Measurements from ENCODE around the gene JUP. TPM values are rescaled to one million over a fixed set of nuclear protein-coding genes. Genes with fewer than 3 reads are reported as not detected.

Gene JUP
- total RNA-seq, 2 donors from 2014 or later = 146 to 266 TPM

DNA sequence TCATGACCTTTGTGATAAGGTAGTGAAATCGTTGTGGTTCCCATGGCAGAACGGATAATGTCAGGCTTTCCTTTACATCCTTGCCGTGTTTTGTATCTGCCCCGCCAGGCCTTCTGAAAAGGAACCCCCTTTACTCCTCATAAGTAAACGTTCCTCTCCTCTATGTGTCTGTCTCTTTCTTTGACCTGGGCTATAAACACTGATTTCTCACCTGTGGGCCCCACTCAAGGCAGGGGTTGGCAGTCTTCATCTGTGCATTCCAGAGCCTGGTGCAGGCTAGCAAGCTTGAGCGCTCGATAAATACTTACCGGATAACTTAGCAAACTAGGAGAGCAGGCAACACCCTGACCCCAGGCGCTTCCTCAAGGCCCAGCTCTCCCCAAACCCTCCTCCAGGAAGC, 44.8 kb downstream of the JUP start:
- DNase-seq (ENCODE audit: low spot score) = no peak
- intact Hi-C loops (cut with DNase I) = no loop called here
- Histone ChIP-seq H3K27ac (no peak overlapping the region), H3K4me3 (no peak overlapping the region), H3K4me1 (replicated peaks) (no peaks in the 10 kb centered on the region), H3K36me3 (no peaks in the 10 kb centered on the region), H3K27me3 (replicated peaks; ENCODE audit: insufficient read depth) (no peaks in the 10 kb centered on the region), H3K9me3 (no peaks in the 10 kb centered on the region)
- TF ChIP-seq POLR2A (IDR thresholded peaks at IDR 0.05) (no peak), POLR2AphosphoS5 (IDR thresholded peaks at IDR 0.05) (no peak)
- TF ChIP-seq, protein P1, sequence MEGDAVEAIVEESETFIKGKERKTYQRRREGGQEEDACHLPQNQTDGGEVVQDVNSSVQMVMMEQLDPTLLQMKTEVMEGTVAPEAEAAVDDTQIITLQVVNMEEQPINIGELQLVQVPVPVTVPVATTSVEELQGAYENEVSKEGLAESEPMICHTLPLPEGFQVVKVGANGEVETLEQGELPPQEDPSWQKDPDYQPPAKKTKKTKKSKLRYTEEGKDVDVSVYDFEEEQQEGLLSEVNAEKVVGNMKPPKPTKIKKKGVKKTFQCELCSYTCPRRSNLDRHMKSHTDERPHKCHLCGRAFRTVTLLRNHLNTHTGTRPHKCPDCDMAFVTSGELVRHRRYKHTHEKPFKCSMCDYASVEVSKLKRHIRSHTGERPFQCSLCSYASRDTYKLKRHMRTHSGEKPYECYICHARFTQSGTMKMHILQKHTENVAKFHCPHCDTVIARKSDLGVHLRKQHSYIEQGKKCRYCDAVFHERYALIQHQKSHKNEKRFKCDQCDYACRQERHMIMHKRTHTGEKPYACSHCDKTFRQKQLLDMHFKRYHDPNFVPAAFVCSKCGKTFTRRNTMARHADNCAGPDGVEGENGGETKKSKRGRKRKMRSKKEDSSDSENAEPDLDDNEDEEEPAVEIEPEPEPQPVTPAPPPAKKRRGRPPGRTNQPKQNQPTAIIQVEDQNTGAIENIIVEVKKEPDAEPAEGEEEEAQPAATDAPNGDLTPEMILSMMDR (IDR thresholded peaks at IDR 0.05) = no peak
- 80% methylated on average over 9 of the region's 9 CpGs for WGBS

DNA sequence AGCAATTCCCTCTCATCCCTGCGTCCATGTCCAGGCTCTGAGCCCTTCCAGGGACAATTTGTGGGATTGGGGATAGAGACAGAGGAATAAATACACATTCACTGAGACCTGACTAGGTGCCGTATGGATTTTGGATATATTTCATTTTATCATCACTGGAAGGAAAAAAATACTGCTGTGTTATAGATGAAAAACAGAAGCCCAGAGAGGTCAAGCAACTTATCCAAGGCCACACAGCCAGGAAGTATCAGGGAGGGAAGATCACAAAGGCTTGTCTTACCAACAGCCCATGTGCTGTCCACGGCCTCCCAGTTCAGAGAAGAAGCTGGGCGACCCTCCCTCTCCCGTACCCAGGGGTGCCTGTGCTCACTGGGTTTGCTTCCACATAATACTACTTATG, 46.0 kb downstream of the JUP start:
- Histone ChIP-seq H3K27ac (no peak overlapping the region), H3K36me3 (no peaks in the 10 kb centered on the region), H3K4me3 (no peak overlapping the region), H3K27me3 (replicated peaks; ENCODE audit: insufficient read depth) (no peaks in the 10 kb centered on the region), H3K4me1 (replicated peaks) (no peaks in the 10 kb centered on the region), H3K9me3 (no peaks in the 10 kb centered on the region)
- no peak for DNase-seq (ENCODE audit: low spot score)
- TF ChIP-seq, protein P1 (IDR thresholded peaks at IDR 0.05) = no peak
- TF ChIP-seq POLR2A (IDR thresholded peaks at IDR 0.05) (no peak), POLR2AphosphoS5 (IDR thresholded peaks at IDR 0.05) (no peak)
- intact Hi-C loops (cut with DNase I) = no loop called here
- WGBS = 90% methylated on average over 5 of the region's 5 CpGs

DNA sequence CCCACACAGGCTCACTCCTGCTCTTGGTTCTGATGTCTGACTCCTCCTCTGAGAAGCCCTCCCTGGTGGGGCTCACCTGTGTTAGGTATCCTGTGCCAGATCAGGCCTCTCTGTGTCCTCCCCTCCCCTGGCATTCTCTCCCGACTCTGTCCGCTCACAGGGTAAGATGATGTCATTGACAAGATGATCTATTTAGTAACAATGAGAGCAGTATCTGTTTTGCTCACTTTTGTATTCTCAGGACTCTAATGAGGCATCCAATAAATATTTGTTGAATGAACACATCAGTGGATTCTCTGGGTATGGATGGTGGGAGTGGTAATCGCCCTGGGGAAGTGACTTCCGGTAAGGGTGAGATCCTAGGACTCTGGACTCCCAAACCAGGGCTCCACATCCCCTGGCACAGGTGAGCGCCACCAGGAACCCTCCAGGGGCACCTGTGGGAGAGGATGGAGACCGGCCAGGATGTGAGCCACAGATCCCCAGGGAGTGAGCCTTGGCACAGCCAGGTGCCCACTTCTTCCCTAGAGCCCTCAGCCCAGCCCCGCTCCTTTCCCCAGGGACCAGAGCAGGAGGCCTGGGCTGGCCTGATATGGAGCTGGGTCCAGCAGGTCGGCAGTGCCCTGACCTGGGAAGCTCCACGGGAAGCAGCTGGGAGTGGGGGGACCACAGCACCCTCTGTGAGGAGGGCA, 46.7 kb downstream of the JUP start:
- H3K4me3 ChIP-seq = no peak overlapping the region
- no peaks in the 10 kb centered on the region for H3K36me3 ChIP-seq
- TF ChIP-seq POLR2AphosphoS5 (IDR thresholded peaks at IDR 0.05) = no peak
- no peak for TF ChIP-seq POLR2A (IDR thresholded peaks at IDR 0.05)
- TF ChIP-seq, protein P1 (IDR thresholded peaks at IDR 0.05) = no peak
- intact Hi-C loops (cut with DNase I) = loop anchor here (10.0 kb wide), 1 partner anchor 145 kb away; no protein-coding TSS in a partner anchor
- no peaks in the 10 kb centered on the region for H3K4me1 ChIP-seq (replicated peaks)
- H3K27ac ChIP-seq = no peak overlapping the region
- DNase-seq (ENCODE audit: low spot score) = no peak
- 57% methylated on average over 9 of the region's 9 CpGs for WGBS
- no peaks in the 10 kb centered on the region for H3K27me3 ChIP-seq (replicated peaks; ENCODE audit: insufficient read depth)
- no peaks in the 10 kb centered on the region for H3K9me3 ChIP-seq

DNA sequence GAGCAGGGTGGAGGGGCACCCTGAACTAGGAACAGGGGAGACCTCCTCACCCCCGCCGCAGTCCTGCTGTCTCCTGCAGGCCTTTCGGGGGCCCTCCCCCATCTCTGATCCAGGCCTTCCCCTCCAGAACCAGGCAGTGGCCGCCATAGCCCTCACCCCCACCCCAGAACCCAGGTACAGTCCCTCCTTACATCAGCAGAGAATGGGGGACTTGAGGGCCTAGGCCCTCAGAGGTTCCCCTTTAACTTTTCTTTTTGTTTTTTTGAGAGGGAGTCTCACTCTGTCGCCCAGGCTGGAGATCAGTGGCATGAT, 47.8 kb downstream of the JUP start:
- H3K4me3 ChIP-seq = no peak overlapping the region
- H3K9me3 ChIP-seq = no peaks in the 10 kb centered on the region
- 94% methylated on average over 5 of the region's 5 CpGs for WGBS
- no peak for DNase-seq (ENCODE audit: low spot score)
- H3K27me3 ChIP-seq (replicated peaks; ENCODE audit: insufficient read depth) = peaks cover 3% of the 10 kb centered on the region
- H3K4me1 ChIP-seq (replicated peaks) = no peaks in the 10 kb centered on the region
- no peak overlapping the region for H3K27ac ChIP-seq
- intact Hi-C loops (cut with DNase I) = loop anchor here (10.0 kb wide), 1 partner anchor 146 kb away; no protein-coding TSS in a partner anchor
- TF ChIP-seq, protein P1 (IDR thresholded peaks at IDR 0.05) = no peak
- TF ChIP-seq POLR2A (IDR thresholded peaks at IDR 0.05) (no peak), POLR2AphosphoS5 (IDR thresholded peaks at IDR 0.05) (no peak)
- no peaks in the 10 kb centered on the region for H3K36me3 ChIP-seq
